ENCODE data around the gene NOS1AP.
"Not testable (repeated sequence)": the region's sequence is repeated elsewhere in the genome, so short reads cannot be mapped to it uniquely, and the experiment has no call there.

NOS1AP gene

DNA sequence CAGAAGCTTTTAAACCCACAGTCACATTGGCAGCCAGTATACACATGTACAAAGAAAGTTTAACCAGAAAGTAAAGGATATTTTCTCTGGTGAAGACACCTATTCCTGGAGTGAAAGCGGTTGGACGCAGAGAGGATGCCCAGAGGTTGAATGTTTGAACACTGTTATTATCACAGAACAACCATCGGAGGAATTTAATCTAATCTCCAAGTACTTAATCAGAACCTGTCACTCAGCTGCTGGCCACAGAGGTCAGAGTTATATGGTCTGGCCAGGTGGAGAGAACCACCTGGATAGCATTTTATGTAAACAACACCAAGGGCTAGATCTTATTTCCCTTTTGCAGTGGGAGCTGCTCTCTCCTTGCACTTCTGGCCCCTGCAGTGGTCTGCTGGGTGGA is 277.8 kb downstream of the NOS1AP start:
- H2AFZ ChIP-seq (ENCODE audit: low read length) = no peak overlapping the region
- no peaks in the 10 kb centered on the region for H3K4me1 ChIP-seq (ENCODE audit: low read length)

DNA sequence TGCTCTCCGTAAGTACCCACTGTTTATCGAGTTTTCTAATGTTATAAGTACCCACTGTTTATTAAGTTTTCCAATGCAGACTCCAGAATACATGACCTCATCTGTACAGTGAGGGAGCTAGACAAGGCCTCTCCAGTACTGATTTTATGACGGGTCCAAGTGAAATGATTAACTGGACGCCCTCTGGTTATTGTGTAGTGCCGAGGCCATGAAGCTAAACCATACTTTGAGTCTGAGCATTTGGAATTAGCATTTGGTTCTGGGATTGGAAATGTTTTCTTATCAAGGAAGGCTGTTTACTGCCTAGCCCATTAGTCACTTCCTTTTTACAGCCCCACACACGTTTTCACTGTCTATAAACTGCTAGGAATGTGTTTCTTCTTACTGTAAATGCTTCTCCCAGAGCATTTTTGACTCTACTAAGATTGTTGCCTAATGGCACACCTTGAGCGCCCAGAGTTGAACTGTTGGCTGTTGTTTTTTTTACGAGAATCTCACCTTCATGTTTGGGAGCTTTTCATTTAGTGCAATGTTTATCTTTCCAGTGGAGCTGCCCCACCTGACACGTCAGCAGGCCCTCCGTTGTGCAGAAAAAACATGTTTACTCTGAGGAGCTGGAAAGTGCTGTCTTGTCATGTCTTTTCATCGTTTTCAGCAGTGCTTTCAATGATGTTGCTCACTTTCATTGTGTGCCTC is 280.3 kb downstream of the NOS1AP start:
- Histone ChIP-seq H3K9ac (ENCODE audit: low read length) (no peak overlapping the region), H3K27ac (ENCODE audit: low read length) (no peak overlapping the region), H3F3A (ENCODE audit: insufficient read depth, low read length) (no peaks in the 10 kb centered on the region), H3K79me2 (ENCODE audit: low read length) (no peaks in the 10 kb centered on the region), H3K4me3 (ENCODE audit: low read length) (no peak overlapping the region), H3K4me2 (ENCODE audit: low read depth, low read length) (no peak overlapping the region), H4K20me1 (ENCODE audit: insufficient read depth, low read length) (no peaks in the 10 kb centered on the region), H3K36me3 (replicated peaks; ENCODE audit: insufficient read depth, low read length) (no peaks in the 10 kb centered on the region), H3K4me1 (ENCODE audit: low read length) (no peaks in the 10 kb centered on the region), H2AFZ (ENCODE audit: low read length) (no peak overlapping the region), H3K27me3 (replicated peaks; ENCODE audit: insufficient read depth, low read length) (no peaks in the 10 kb centered on the region), H3K9me2 (replicated peaks; ENCODE audit: insufficient read depth, low read length) (no peaks in the 10 kb centered on the region), H3K9me3 (replicated peaks; ENCODE audit: insufficient read depth, low read length) (no peaks in the 10 kb centered on the region)
- no peak for DNase-seq
- no peak for TF ChIP-seq EZH2 (optimal IDR thresholded peaks at IDR 0.05; ENCODE audit: low read depth, low read length)
- TF ChIP-seq EZH2phosphoT487 (IDR thresholded peaks at IDR 0.05; ENCODE audit: low read length) = no peak
- TF ChIP-seq, protein P1, sequence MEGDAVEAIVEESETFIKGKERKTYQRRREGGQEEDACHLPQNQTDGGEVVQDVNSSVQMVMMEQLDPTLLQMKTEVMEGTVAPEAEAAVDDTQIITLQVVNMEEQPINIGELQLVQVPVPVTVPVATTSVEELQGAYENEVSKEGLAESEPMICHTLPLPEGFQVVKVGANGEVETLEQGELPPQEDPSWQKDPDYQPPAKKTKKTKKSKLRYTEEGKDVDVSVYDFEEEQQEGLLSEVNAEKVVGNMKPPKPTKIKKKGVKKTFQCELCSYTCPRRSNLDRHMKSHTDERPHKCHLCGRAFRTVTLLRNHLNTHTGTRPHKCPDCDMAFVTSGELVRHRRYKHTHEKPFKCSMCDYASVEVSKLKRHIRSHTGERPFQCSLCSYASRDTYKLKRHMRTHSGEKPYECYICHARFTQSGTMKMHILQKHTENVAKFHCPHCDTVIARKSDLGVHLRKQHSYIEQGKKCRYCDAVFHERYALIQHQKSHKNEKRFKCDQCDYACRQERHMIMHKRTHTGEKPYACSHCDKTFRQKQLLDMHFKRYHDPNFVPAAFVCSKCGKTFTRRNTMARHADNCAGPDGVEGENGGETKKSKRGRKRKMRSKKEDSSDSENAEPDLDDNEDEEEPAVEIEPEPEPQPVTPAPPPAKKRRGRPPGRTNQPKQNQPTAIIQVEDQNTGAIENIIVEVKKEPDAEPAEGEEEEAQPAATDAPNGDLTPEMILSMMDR (IDR thresholded peaks at IDR 0.05; ENCODE audit: low read length) = no peak

More for the DNA sequence above, 277.8 kb downstream of the NOS1AP start:
- H3K36me3 ChIP-seq (replicated peaks; ENCODE audit: insufficient read depth, low read length) = no peaks in the 10 kb centered on the region
- H3K79me2 ChIP-seq (ENCODE audit: low read length) = no peaks in the 10 kb centered on the region
- H3K4me3 ChIP-seq (ENCODE audit: low read length) = no peak overlapping the region
- H3K27me3 ChIP-seq (replicated peaks; ENCODE audit: insufficient read depth, low read length) = no peaks in the 10 kb centered on the region
- H3K9ac ChIP-seq (ENCODE audit: low read length) = no peak overlapping the region
- no peak overlapping the region for H3K27ac ChIP-seq (ENCODE audit: low read length)
- H3K9me3 ChIP-seq (replicated peaks; ENCODE audit: insufficient read depth, low read length) = no peaks in the 10 kb centered on the region
- H4K20me1 ChIP-seq (ENCODE audit: insufficient read depth, low read length) = no peaks in the 10 kb centered on the region
- no peaks in the 10 kb centered on the region for H3K9me2 ChIP-seq (replicated peaks; ENCODE audit: insufficient read depth, low read length)
- H3K4me2 ChIP-seq (ENCODE audit: low read depth, low read length) = no peak overlapping the region
- no peak for DNase-seq
- no peak for TF ChIP-seq EZH2phosphoT487 (IDR thresholded peaks at IDR 0.05; ENCODE audit: low read length)
- TF ChIP-seq, protein P1 (IDR thresholded peaks at IDR 0.05; ENCODE audit: low read length) = no peak
- TF ChIP-seq EZH2 (optimal IDR thresholded peaks at IDR 0.05; ENCODE audit: low read depth, low read length) = no peak
- no peaks in the 10 kb centered on the region for H3F3A ChIP-seq (ENCODE audit: insufficient read depth, low read length)

DNA sequence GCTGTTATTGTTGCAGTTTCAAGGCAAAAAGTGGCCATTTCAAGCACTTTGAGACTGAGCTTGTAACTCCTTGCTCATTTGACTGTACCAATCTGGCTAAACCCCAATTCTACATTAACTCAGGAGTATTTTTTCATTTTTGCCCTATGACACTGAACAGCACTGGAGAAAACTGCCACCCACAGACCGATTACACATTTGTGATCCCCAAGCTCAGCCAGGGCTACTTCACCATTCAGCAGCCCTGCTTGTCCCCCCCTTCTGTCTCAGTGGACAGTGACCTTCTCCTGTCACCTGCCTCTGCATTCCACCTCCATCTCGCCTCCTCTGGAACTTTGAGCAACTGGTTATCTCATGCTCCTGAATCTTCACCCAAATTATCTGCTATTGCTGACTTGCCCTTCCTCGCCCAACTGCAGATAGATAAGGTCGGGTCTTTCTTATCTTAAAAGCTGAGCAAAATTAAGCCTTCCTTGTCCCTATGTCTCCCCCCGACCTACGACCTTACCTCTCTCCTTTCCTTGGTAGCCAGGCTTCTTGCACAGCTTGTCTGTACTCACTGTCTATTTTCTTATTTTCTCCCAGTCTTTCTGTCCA is 281.9 kb downstream of the NOS1AP start:
- Histone ChIP-seq H3K9me2 (replicated peaks; ENCODE audit: insufficient read depth, low read length) (no peaks in the 10 kb centered on the region), H3K27ac (ENCODE audit: low read length) (no peak overlapping the region), H3K4me3 (ENCODE audit: low read length) (no peak overlapping the region), H3K27me3 (replicated peaks; ENCODE audit: insufficient read depth, low read length) (no peaks in the 10 kb centered on the region), H2AFZ (ENCODE audit: low read length) (no peak overlapping the region), H3F3A (ENCODE audit: insufficient read depth, low read length) (no peaks in the 10 kb centered on the region), H3K79me2 (ENCODE audit: low read length) (no peaks in the 10 kb centered on the region), H3K4me1 (ENCODE audit: low read length) (no peaks in the 10 kb centered on the region), H3K36me3 (replicated peaks; ENCODE audit: insufficient read depth, low read length) (no peaks in the 10 kb centered on the region), H3K4me2 (ENCODE audit: low read depth, low read length) (no peak overlapping the region), H3K9me3 (replicated peaks; ENCODE audit: insufficient read depth, low read length) (no peaks in the 10 kb centered on the region), H4K20me1 (ENCODE audit: insufficient read depth, low read length) (no peaks in the 10 kb centered on the region), H3K9ac (ENCODE audit: low read length) (no peak overlapping the region)
- no peak for DNase-seq
- TF ChIP-seq EZH2phosphoT487 (IDR thresholded peaks at IDR 0.05; ENCODE audit: low read length) (no peak), EZH2 (optimal IDR thresholded peaks at IDR 0.05; ENCODE audit: low read depth, low read length) (no peak)
- TF ChIP-seq, protein P1 (IDR thresholded peaks at IDR 0.05; ENCODE audit: low read length) = no peak

DNA sequence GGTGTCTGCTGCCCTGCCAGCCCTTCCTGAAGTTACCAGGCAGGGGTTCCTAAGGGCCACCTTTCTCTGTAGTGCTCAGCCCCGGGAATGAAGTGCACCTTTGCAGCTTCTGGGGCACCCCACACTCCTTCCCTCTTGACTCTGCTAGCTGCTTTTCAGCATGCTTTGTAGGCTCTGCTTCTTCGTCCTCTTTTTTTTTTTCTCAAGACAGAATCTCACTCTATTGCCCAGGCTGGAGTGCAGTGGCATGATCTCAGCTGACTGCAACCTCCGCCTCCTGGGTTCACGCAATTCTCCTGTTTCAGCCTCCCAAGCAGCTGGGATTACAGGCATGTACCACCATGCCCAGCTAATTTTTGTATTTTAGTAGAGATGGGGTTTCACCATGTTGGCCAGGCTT is 282.4 kb downstream of the NOS1AP start:
- not testable (repeated sequence) for H3K27ac ChIP-seq (ENCODE audit: low read length); H3K4me3 ChIP-seq (ENCODE audit: low read length)

More for the DNA sequence above, 282.4 kb downstream of the NOS1AP start:
- H3F3A ChIP-seq (ENCODE audit: insufficient read depth, low read length); H2AFZ ChIP-seq (ENCODE audit: low read length); H3K36me3 ChIP-seq (replicated peaks; ENCODE audit: insufficient read depth, low read length); H3K27me3 ChIP-seq (replicated peaks; ENCODE audit: insufficient read depth, low read length); H3K4me1 ChIP-seq (ENCODE audit: low read length); H3K9me3 ChIP-seq (replicated peaks; ENCODE audit: insufficient read depth, low read length); H4K20me1 ChIP-seq (ENCODE audit: insufficient read depth, low read length); H3K9me2 ChIP-seq (replicated peaks; ENCODE audit: insufficient read depth, low read length); DNase-seq; H3K79me2 ChIP-seq (ENCODE audit: low read length); H3K9ac ChIP-seq (ENCODE audit: low read length); H3K4me2 ChIP-seq (ENCODE audit: low read depth, low read length): not testable (repeated sequence)
